HTR-8/SVneo (cell line): ENCODE results near the gene MAGEA12.
"Not testable (repeated sequence)": the region's sequence is repeated elsewhere in the genome, so short reads cannot be mapped to it uniquely, and the experiment has no call there.

Source experiments
- DNase-seq: peaks from one replicate; pipeline ENCODE4 v3.0.0; 2011; ENCODE audit warnings: low spot score, mixed read lengths; ENCODE audit not compliant: insufficient read length
- FAIRE-seq: peaks from 2 replicates; lab custom pipeline; 2011; peaks lifted over from hg19 to GRCh38; lab: Jason Lieb, UNC

Gene MAGEA12

GRCh38 chrX:152733261-152733975, at the start of gene MAGEA12, which contains the start of gene CSAG1:
Gene MAGEA12, plus strand, starts transcription at chrX:152733757. Its CDS starts 2,405 bp downstream, at chrX:152736162.
Gene CSAG1, minus strand, starts transcription at chrX:152733721. Its CDS starts 1,261 bp downstream, at chrX:152732460.
- DNase-seq (no peak), FAIRE-seq (no peak)

- DNase-seq, FAIRE-seq: not testable (repeated sequence)
Observed at GRCh38 chrX:152697952-152698931, 35.3 kb upstream of the MAGEA12 start, which contains the start of gene MAGEA3. Gene MAGEA3, plus strand, starts transcription at chrX:152698794. Its CDS starts 2,039 bp downstream, at chrX:152700833.

- not testable (repeated sequence) for DNase-seq, FAIRE-seq
Observed at GRCh38 chrX:152700390-152700789, 33.2 kb upstream of the MAGEA12 start.

GRCh38 chrX:152706500-152706899, 27.1 kb upstream of the MAGEA12 start:
- not testable (repeated sequence) for DNase-seq, FAIRE-seq

DNA sequence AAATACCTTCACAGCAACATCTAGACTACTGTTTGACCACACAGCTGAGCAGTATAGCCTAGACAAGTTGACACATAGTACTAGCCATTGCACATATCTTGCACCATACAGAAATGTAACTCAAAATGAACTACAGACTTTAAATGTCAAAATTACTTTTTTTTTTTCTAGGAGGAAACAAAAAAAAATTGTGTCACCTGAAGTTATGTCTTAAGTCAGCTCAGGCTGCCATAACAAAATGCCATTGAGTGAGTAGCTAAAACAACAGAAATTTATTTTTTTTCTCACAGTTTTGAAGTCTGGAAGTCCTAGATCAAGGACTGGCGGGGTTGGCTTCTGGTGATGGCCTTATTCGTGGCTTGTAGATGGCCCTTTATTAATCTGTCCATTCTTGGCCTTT, 24.4 kb upstream of the MAGEA12 start, which contains the start of gene CSAG2:
Gene CSAG2, minus strand, starts transcription at position 101 of the 400 bp plus-strand sequence. CDS start 161 bp downstream, outside the sequence.
- not testable (repeated sequence) for FAIRE-seq

DNA sequence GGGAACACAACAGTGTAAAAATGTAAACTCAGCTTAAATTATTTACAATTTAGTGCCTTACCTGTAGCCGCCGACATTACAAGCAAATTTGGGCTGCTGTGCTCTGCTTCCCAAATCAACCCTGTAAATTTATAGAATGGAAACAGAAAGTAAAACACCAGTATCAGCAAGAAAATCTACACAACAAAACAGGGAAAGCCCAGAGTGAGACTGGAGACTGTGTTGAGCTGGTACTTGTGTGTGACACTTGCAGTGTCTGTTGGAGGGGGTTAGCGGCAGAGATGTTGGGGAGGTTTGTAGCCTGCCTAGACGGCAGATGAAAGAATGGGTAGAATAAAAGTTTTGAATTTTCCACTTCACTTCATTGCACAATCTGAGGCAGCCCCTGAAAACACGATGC, 20.4 kb upstream of the MAGEA12 start:
- not testable (repeated sequence) for FAIRE-seq, DNase-seq

More for the DNA sequence above, 24.4 kb upstream of the MAGEA12 start, which contains the start of gene CSAG2:
- not testable (repeated sequence) for DNase-seq

DNA sequence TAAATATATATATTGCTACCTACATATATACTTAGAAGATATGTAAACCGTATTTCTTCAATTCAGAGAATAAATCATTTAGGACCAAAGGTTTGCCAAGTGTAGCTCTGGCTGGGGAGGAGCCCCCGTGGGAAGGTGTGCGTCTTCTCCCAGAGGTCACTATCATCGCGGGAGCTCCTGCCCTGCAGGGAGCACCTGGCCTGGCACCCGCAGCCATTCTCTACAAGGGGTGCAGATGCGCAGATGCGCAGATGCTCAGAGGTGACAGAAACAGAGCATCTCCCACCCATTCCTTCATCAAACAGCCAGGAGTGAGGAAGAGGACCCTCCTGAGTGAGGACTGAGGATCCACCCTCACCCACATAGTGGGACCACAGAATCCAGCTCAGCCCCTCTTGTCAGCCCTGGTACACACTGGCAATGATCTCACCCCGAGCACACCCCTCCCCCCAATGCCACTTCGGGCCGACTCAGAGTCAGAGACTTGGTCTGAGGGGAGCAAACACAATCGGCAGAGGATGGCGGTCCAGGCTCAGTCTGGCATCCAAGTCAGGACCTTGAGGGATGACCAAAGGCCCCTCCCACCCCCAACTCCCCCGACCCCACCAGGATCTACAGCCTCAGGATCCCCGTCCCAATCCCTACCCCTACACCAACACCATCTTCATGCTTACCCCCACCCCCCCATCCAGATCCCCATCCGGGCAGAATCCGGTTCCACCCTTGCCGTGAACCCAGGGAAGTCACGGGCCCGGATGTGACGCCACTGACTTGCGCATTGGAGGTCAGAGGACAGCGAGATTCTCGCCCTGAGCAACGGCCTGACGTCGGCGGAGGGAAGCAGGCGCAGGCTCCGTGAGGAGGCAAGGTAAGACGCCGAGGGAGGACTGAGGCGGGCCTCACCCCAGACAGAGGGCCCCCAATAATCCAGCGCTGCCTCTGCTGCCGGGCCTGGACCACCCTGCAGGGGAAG, 19.5 kb upstream of the MAGEA12 start, which contains the start of gene MAGEA2B:
Gene MAGEA2B, plus strand, starts transcription at position 814 of the 973 bp plus-strand sequence. CDS start 2,479 bp downstream, outside the sequence.
- FAIRE-seq, DNase-seq: not testable (repeated sequence)

DNA sequence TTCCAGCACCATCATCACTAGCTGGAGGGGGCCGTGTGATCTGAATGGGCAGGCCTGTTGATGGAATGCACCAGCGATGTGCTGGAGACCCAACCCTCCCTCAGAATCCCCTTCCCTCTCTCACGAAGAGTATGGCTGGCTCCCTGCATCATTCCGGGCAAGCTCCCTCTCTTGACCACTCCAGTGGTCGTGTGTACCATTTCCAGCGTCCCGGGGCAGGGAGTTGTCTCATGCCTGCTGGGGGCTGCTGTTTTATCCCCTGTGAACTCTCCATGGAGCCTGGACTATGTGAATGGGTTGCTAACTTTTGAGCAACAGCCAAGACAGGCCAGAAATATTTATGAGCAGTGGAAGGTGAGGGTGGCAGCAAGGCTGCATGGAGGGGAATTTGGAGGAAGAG, 8.1 kb upstream of the MAGEA12 start:
- no peak for DNase-seq
- no peak for FAIRE-seq

DNA sequence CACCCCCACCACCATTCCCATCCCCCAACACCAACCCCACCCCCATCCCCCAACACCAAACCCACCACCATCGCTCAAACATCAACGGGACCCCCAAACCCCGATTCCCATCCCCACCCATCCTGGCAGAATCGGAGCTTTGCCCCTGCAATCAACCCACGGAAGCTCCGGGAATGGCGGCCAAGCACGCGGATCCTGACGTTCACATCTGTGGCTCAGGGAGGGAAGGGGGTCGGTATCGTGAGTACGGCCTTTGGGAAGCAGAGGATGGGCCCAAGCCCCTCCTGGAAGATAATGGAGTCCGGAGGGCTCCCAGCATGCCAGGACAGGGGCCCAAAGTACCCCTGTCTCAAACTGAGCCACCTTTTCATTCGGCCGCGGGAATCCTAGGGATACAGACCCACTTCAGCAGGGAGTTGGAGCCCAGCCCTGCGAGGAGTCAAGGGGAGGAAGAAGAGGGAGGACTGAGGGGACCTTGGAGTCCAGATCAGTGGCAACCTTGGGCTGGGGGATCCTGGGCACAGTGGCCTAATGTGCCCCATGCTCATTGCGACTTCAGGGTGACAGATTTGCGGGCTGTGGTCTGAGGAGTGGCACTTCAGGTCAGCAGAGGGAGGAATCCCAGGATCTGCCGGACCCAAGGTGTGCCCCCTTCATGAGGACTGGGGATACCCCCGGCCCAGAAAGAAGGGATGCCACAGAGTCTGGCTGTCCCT, 744 bp downstream of the MAGEA12 start:
- DNase-seq, FAIRE-seq: not testable (repeated sequence)

DNA sequence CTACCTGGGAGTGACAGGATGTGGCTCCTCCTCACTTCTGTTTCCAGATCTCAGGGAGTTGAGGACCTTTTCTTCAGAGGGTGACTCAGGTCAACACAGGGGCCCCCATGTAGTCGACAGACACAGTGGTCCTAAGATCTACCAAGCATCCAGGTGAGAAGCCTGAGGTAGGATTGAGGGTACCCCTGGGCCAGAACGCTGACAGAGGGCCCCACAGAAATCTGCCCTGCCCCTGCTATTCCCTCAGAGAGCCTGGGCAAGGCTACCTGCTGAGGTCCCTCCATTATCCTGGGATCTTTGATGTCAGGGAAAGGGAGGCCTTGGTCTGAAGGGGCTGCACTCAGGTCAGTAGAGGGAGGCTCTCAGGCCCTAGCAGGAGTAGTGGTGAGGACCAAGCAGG, 1.5 kb downstream of the MAGEA12 start:
- FAIRE-seq (no peak), DNase-seq (no peak)

DNA sequence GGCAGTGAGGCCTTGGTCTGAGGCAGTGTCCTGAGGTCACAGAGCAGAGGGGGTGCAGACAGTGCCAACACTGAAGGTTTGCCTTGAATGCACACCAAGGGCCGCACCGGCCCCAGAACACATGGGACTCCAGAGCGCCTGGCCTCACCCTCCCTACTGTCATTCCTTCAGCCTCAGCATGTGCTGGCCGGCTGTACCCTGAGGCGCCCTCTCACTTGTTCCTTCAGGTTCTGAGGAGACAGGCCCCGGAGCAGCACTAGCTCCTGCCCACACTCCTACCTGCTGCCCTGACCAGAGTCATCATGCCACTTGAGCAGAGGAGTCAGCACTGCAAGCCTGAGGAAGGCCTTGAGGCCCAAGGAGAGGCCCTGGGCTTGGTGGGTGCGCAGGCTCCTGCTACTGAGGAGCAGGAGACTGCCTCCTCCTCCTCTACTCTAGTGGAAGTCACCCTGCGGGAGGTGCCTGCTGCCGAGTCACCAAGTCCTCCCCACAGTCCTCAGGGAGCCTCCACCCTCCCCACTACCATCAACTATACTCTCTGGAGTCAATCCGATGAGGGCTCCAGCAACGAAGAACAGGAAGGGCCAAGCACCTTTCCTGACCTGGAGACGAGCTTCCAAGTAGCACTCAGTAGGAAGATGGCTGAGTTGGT, 2.4 kb downstream of the MAGEA12 start:
- no peak for FAIRE-seq
- no peak for DNase-seq

- FAIRE-seq: not testable (repeated sequence)
Observed at GRCh38 chrX:152736528-152736927, 3.0 kb downstream of the MAGEA12 start.

GRCh38 chrX:152738560-152738959, 5.0 kb downstream of the MAGEA12 start:
- no peak for FAIRE-seq
- no peak for DNase-seq

More at GRCh38 chrX:152736528-152736927, 3.0 kb downstream of the MAGEA12 start:
- DNase-seq: not testable (repeated sequence)

GRCh38 chrX:152753686-152754650, 20.4 kb downstream of the MAGEA12 start, which contains the start of gene MAGEA2:
Gene MAGEA2, minus strand, starts transcription at chrX:152753842. Its CDS starts 2,479 bp downstream, at chrX:152751363.
- not testable (repeated sequence) for DNase-seq, FAIRE-seq

GRCh38 chrX:152754871-152755270, 21.3 kb downstream of the MAGEA12 start:
- not testable (repeated sequence) for FAIRE-seq

GRCh38 chrX:152758918-152759317, 25.4 kb downstream of the MAGEA12 start, which contains the start of gene CSAG3:
Gene CSAG3, plus strand, starts transcription at chrX:152759218.
- not testable (repeated sequence) for DNase-seq, FAIRE-seq

More at GRCh38 chrX:152754871-152755270, 21.3 kb downstream of the MAGEA12 start:
- DNase-seq: not testable (repeated sequence)
